GM19452 (cell line): ENCODE results near the gene CREG2.

Experiments used
- ATAC-seq: cut with Tn5 transposase; IDR thresholded peaks from one replicate; pipeline ENCODE4 v1.9.1; 2021; ENCODE audit not compliant: unreplicated experiment

CREG2 gene

GRCh38 chr2:101387151-101387834, at the start of gene CREG2:
Gene CREG2, minus strand, starts transcription at chr2:101387503. Its CDS starts 46 bp downstream, at chr2:101387457.
- ATAC-seq, result no peak

GRCh38 chr2:101435001-101435862, 47.9 kb upstream of the CREG2 start:
- no peak for ATAC-seq

- no peak for ATAC-seq
Measured at GRCh38 chr2:101433465-101433864, 46.2 kb upstream of the CREG2 start.

GRCh38 chr2:101432411-101433181, 45.3 kb upstream of the CREG2 start:
- no peak for ATAC-seq

GRCh38 chr2:101431486-101431885, 44.2 kb upstream of the CREG2 start:
- no peak for ATAC-seq

GRCh38 chr2:101430156-101430555, 42.9 kb upstream of the CREG2 start:
- ATAC-seq, result no peak

GRCh38 chr2:101429453-101429852, 42.1 kb upstream of the CREG2 start:
- ATAC-seq, result no peak

GRCh38 chr2:101428422-101429176, 41.3 kb upstream of the CREG2 start:
- no peak for ATAC-seq

- no peak for ATAC-seq
Measured at GRCh38 chr2:101427743-101428142, 40.4 kb upstream of the CREG2 start.

GRCh38 chr2:101427240-101427639, 39.9 kb upstream of the CREG2 start:
- ATAC-seq, result no peak

GRCh38 chr2:101426822-101427221, 39.5 kb upstream of the CREG2 start:
- no peak for ATAC-seq

- no peak for ATAC-seq
Measured at GRCh38 chr2:101420623-101421022, 33.3 kb upstream of the CREG2 start.

- ATAC-seq, result no peak
Measured at GRCh38 chr2:101419096-101419663, 31.9 kb upstream of the CREG2 start.

- ATAC-seq, result no peak
Measured at GRCh38 chr2:101418460-101419095, 31.3 kb upstream of the CREG2 start.

- no peak for ATAC-seq
Measured at GRCh38 chr2:101416609-101417008, 29.3 kb upstream of the CREG2 start.

GRCh38 chr2:101415884-101416283, 28.6 kb upstream of the CREG2 start:
- ATAC-seq, result no peak

GRCh38 chr2:101415220-101415619, 27.9 kb upstream of the CREG2 start:
- ATAC-seq, result no peak

- ATAC-seq, result no peak
Measured at GRCh38 chr2:101412092-101412694, 24.9 kb upstream of the CREG2 start.

GRCh38 chr2:101410746-101411145, 23.4 kb upstream of the CREG2 start:
- ATAC-seq, result no peak

GRCh38 chr2:101410114-101410513, 22.8 kb upstream of the CREG2 start:
- no peak for ATAC-seq
